HL-60 (cell line): Measurements from ENCODE around the gene C14orf180.

ENCODE experiments used
- CTCF ChIP-seq: IDR thresholded peaks from one replicate; pipeline ENCODE4 v1.5.1; 2011; ENCODE audit warnings: low read length, control low read depth, inconsistent platforms; ENCODE audit not compliant: insufficient read depth
- GABPA ChIP-seq: IDR thresholded peaks from 2 replicates; pipeline ENCODE4 v1.6.1; 2012; ENCODE audit warnings: low read depth
- POLR2AphosphoS5 ChIP-seq: IDR thresholded peaks from 2 replicates; pipeline ENCODE4 v1.6.1; 2012; ENCODE audit warnings: low read depth
- REST ChIP-seq: IDR thresholded peaks from 2 replicates; pipeline ENCODE4 v1.6.1; 2012; ENCODE audit warnings: low read depth; ENCODE audit not compliant: insufficient replicate concordance
- SPI1 ChIP-seq: IDR thresholded peaks from 2 replicates; pipeline ENCODE4 v1.6.1; 2012; ENCODE audit warnings: low read depth, mild to moderate bottlenecking, borderline replicate concordance

- TF ChIP-seq CTCF (no peak), SPI1 (no peak), POLR2AphosphoS5 (no peak), REST (no peak), GABPA (no peak)
These were observed 8.1 kb downstream of the C14orf180 start for GRCh38 chr14:104587641-104588040.
